ENCODE results near the gene TRIM59. TPM values are rescaled to one million over a fixed set of nuclear protein-coding genes. Genes with fewer than 3 reads are reported as not detected.

TRIM59 gene
- total RNA-seq, 1 donor from 2014 or later: 23.0 TPM

DNA sequence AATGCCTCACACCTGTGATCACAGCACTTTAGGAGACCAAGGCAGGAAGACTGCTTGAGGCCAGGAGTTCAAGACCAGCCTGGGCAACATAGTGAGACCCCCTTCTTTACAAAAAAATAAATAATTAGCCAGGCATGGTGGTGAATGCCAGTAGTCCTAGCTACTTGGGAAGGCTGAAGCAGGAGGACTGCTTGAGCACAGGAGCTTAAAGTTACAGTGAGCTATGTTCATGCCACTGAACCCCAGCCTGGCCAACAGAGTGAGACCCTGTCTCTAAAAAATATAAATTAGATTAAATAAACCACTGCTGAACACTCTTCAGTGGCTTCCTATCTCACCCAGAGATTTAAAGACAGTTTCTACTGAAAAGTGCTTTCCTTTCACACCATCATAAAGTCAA lies 56.8 kb downstream of the TRIM59 start:
- no peak overlapping the region for H3K4me3 Mint-ChIP-seq
- peaks cover 2% of the 10 kb centered on the region for H3K36me3 Mint-ChIP-seq
- H3K27ac Mint-ChIP-seq: no peak overlapping the region
- H3K9me3 Mint-ChIP-seq: no peaks in the 10 kb centered on the region
- no peak for DNase-seq (ENCODE audit: low spot score in 2 of 2, unreplicated experiment in 2 of 2)
- TF ChIP-seq, protein P1, sequence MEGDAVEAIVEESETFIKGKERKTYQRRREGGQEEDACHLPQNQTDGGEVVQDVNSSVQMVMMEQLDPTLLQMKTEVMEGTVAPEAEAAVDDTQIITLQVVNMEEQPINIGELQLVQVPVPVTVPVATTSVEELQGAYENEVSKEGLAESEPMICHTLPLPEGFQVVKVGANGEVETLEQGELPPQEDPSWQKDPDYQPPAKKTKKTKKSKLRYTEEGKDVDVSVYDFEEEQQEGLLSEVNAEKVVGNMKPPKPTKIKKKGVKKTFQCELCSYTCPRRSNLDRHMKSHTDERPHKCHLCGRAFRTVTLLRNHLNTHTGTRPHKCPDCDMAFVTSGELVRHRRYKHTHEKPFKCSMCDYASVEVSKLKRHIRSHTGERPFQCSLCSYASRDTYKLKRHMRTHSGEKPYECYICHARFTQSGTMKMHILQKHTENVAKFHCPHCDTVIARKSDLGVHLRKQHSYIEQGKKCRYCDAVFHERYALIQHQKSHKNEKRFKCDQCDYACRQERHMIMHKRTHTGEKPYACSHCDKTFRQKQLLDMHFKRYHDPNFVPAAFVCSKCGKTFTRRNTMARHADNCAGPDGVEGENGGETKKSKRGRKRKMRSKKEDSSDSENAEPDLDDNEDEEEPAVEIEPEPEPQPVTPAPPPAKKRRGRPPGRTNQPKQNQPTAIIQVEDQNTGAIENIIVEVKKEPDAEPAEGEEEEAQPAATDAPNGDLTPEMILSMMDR (IDR thresholded peaks at IDR 0.05; ENCODE audit: unreplicated experiment): no peak
- H3K27me3 Mint-ChIP-seq (ENCODE audit: low read depth): no peaks in the 10 kb centered on the region
- H3K4me1 Mint-ChIP-seq: peaks cover 5% of the 10 kb centered on the region

DNA sequence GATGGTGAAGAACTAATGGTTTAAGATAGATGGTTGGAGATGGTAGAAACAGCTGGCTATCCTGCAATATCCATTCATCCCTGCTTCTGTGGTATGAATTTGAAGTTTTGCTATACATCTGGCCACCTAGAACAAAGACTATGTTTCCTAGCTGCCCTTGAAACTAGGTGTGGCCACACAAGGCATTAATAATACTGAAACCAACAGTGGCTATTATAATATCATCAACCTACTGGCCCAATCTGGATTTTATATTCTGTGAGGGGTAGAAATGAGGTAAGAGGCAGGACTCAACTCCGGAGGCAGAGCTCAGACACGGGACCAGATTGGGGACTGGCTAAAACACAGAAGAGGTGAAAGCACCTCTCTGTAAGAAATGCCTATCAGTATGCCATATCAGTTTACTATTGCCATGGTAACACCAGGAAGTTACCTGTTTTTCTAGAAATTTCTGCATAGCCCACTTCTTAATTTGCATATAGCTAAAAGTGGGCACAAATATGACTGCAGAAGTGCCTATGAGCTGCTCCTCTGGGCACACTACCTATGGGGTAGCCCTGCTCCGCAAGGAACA lies 58.9 kb downstream of the TRIM59 start:
- no peak for DNase-seq (ENCODE audit: low spot score in 2 of 2, unreplicated experiment in 2 of 2)
- Mint-ChIP-seq H3K27ac (no peak overlapping the region), H3K4me1 (peaks cover 6% of the 10 kb centered on the region), H3K27me3 (ENCODE audit: low read depth) (no peaks in the 10 kb centered on the region), H3K36me3 (peaks cover 2% of the 10 kb centered on the region), H3K4me3 (no peak overlapping the region), H3K9me3 (no peaks in the 10 kb centered on the region)
- TF ChIP-seq, protein P1 (IDR thresholded peaks at IDR 0.05; ENCODE audit: unreplicated experiment): no peak

Small RNAs within 50 kb of the gene (microRNA-seq; reads per million reads assigned to microRNA genes)
- 1,445 reads per million, percentile 83 among the genes with 10 or more reads in this experiment for gene MIR15B
- 537 reads per million, percentile 75 among the genes with 10 or more reads in this experiment for gene MIR16-2

Other genes starting within 250 kb of the TRIM59 start
- gene C3orf80, start 224.4 kb downstream of the TRIM59 start, total RNA-seq: not detected in 3 replicates
- gene IFT80, start 50.6 kb downstream of the TRIM59 start, total RNA-seq: 34.9 to 37.9 TPM (median 35.2 TPM) in 3 replicates
- 50.7 to 57.4 TPM (median 53.2 TPM) in 3 replicates for gene SMC4, start 50.1 kb downstream of the TRIM59 start, total RNA-seq
- 61.1 to 66.2 TPM (median 62.3 TPM) in 3 replicates for gene KPNA4, start 115.8 kb upstream of the TRIM59 start, total RNA-seq
- not detected in 3 replicates for gene ARL14, start 227.4 kb upstream of the TRIM59 start, total RNA-seq